HL-60 (cell line): ENCODE data around the gene GOLT1B.

Experiments
- DNase-seq, 2 experiments: peaks; one replicate each; pipeline ENCODE4 v3.0.0-alpha.2; 2010 to 2020; ENCODE audit warnings: low read depth in 1 of 2, low spot score in 1 of 2
- H3K27ac ChIP-seq: fragments of 250-450 bp; sonication (Bioruptor Pico); replicated peaks from 2 replicates; pipeline ENCODE4 v1.5.1; 2020; ENCODE audit warnings: mild to moderate bottlenecking, moderate library complexity
- H3K27me3 ChIP-seq: fragments of 250-450 bp; sonication (Bioruptor Pico); 2 replicates; pipeline ENCODE4 v1.5.1; 2021; ENCODE audit warnings: mild to moderate bottlenecking, moderate library complexity; ENCODE audit not compliant: insufficient read depth, poor library complexity, severe bottlenecking
- H3K4me3 ChIP-seq: replicated peaks from 2 replicates; pipeline ENCODE4 v1.5.1; 2011; ENCODE audit warnings: mild to moderate bottlenecking, control low read depth, low read length; ENCODE audit not compliant: insufficient read depth
- GABPA ChIP-seq: IDR thresholded peaks from 2 replicates; pipeline ENCODE4 v1.6.1; 2012; ENCODE audit warnings: low read depth
- POLR2AphosphoS5 ChIP-seq: IDR thresholded peaks from 2 replicates; pipeline ENCODE4 v1.6.1; 2012; ENCODE audit warnings: low read depth
- SPI1 ChIP-seq: IDR thresholded peaks from 2 replicates; pipeline ENCODE4 v1.6.1; 2012; ENCODE audit warnings: low read depth, mild to moderate bottlenecking, borderline replicate concordance
- TF ChIP-seq, protein P1 (sequence below): IDR thresholded peaks from 2 replicates; pipeline ENCODE4 v1.6.1; 2012; ENCODE audit warnings: low read depth; ENCODE audit not compliant: insufficient replicate concordance
- TF ChIP-seq, protein P2 (sequence below): IDR thresholded peaks from one replicate; pipeline ENCODE4 v1.5.1; 2011; ENCODE audit warnings: low read length, control low read depth, inconsistent platforms; ENCODE audit not compliant: insufficient read depth

The GOLT1B gene

DNA sequence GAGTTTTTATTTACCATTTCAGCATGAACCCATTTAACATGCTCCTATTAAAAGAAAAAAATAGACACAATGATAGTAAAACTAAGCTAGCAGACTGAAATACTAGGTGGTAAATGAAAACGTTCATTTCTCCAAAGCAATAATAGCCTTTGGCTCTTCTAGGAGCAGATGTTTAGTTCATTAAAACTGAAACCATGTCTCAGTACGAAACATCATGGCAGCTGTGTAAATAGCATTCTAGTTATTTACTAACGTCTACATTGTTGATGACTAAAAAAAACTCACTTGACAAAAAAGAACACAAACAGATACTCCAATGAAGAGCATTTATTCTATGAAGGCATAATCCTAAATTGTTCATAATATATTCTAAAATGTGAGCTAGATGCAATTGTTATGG lies 18.1 kb upstream of the GOLT1B start:
- Histone ChIP-seq H3K27me3 (no peaks in the 10 kb centered on the region), H3K27ac (no peak overlapping the region), H3K4me3 (no peak overlapping the region)
- DNase-seq, result no peak
- TF ChIP-seq SPI1, result no peak

DNA sequence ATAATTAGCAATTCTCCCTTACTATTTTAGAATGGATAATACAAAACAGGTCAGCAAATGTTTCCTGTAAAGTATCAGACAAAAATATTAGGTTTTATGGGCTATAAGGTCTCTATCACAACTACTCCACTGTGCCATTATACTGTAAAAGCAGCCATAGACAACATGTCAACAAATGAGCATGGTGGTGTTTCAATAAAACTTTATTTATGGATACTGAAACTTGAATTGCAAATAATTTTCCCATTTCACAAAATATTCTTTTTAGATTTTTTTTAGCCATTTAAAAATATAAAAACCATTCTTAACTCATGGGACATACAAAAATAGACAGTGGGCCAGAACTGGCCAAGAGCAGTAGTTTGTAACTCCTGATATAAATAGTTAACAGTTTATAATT lies 15.6 kb upstream of the GOLT1B start:
- TF ChIP-seq, protein P1, sequence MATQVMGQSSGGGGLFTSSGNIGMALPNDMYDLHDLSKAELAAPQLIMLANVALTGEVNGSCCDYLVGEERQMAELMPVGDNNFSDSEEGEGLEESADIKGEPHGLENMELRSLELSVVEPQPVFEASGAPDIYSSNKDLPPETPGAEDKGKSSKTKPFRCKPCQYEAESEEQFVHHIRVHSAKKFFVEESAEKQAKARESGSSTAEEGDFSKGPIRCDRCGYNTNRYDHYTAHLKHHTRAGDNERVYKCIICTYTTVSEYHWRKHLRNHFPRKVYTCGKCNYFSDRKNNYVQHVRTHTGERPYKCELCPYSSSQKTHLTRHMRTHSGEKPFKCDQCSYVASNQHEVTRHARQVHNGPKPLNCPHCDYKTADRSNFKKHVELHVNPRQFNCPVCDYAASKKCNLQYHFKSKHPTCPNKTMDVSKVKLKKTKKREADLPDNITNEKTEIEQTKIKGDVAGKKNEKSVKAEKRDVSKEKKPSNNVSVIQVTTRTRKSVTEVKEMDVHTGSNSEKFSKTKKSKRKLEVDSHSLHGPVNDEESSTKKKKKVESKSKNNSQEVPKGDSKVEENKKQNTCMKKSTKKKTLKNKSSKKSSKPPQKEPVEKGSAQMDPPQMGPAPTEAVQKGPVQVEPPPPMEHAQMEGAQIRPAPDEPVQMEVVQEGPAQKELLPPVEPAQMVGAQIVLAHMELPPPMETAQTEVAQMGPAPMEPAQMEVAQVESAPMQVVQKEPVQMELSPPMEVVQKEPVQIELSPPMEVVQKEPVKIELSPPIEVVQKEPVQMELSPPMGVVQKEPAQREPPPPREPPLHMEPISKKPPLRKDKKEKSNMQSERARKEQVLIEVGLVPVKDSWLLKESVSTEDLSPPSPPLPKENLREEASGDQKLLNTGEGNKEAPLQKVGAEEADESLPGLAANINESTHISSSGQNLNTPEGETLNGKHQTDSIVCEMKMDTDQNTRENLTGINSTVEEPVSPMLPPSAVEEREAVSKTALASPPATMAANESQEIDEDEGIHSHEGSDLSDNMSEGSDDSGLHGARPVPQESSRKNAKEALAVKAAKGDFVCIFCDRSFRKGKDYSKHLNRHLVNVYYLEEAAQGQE, result no peak
- TF ChIP-seq, protein P2, sequence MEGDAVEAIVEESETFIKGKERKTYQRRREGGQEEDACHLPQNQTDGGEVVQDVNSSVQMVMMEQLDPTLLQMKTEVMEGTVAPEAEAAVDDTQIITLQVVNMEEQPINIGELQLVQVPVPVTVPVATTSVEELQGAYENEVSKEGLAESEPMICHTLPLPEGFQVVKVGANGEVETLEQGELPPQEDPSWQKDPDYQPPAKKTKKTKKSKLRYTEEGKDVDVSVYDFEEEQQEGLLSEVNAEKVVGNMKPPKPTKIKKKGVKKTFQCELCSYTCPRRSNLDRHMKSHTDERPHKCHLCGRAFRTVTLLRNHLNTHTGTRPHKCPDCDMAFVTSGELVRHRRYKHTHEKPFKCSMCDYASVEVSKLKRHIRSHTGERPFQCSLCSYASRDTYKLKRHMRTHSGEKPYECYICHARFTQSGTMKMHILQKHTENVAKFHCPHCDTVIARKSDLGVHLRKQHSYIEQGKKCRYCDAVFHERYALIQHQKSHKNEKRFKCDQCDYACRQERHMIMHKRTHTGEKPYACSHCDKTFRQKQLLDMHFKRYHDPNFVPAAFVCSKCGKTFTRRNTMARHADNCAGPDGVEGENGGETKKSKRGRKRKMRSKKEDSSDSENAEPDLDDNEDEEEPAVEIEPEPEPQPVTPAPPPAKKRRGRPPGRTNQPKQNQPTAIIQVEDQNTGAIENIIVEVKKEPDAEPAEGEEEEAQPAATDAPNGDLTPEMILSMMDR, result no peak
- TF ChIP-seq GABPA (no peak), POLR2AphosphoS5 (no peak), SPI1 (no peak)

DNA sequence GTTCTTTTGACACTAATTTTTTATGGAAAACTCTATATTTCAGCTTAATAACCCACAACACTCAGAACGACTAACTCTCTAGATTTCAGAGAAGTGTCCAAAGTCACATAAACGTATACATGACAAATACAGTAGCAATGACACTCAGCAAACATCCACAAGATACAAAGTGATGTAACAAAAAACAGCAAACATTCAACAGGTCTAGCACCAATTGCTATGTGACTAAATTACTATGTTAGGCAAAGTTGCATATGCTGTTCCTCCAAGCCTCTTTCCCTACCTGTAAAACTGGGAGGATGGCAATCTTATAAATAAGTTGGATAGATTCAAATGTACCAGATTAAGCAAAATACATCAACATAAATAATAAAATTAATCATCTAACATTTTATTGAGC lies 1.8 kb upstream of the GOLT1B start:
- H3K27ac ChIP-seq, result no peak overlapping the region
- no peak for DNase-seq
- no peak overlapping the region for H3K4me3 ChIP-seq
- H3K27me3 ChIP-seq, result no peaks in the 10 kb centered on the region
- no peak for TF ChIP-seq POLR2AphosphoS5
- TF ChIP-seq, protein P2, result no peak
- no peak for TF ChIP-seq GABPA
- TF ChIP-seq SPI1, result no peak
- TF ChIP-seq, protein P1, result no peak

More for the DNA sequence above, 15.6 kb upstream of the GOLT1B start:
- Histone ChIP-seq H3K27ac (no peak overlapping the region), H3K27me3 (no peaks in the 10 kb centered on the region), H3K4me3 (no peak overlapping the region)
- no peak for DNase-seq

DNA sequence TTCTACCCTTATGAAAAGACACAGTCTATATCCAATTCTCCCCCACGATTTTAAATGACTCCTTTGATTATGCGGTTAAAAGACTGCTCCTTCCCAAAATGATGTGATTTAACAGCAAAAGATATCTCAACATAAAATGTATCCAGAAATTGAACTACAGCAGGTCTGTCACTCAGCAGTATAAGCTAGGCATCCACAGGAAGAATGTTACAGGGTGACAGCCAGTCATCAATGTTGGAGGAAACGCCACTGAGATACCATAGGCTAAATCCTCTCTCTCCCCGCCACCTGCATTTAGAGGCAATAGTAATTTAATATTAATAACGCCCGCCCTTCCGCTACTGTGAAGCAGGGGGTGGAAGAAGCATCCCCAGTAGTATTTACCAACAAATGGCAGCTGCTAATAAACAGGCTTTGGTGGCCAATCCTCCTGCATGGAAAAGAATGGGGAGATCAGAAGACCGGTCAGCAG lies 767 bp upstream of the GOLT1B start:
- no peaks in the 10 kb centered on the region for H3K27me3 ChIP-seq
- no peak for DNase-seq
- TF ChIP-seq, protein P1, result no peak
- TF ChIP-seq POLR2AphosphoS5 (no peak), GABPA (no peak), SPI1 (no peak)
- TF ChIP-seq, protein P2, result no peak
- H3K27ac ChIP-seq, result peak overlapping the region; percentile 82
- H3K4me3 ChIP-seq, result peak overlapping the region; percentile 97
